Measurements from ENCODE around the gene ZCCHC7. TPM values are rescaled to one million over a fixed set of nuclear protein-coding genes. Genes with fewer than 3 reads are reported as not detected.

The ZCCHC7 gene
- total and polyA plus RNA-seq, 10 of the 15 experiments (the other 5 are each of a cell fraction or from before 2014, with no cell fraction given), result 42.9 to 178 (median 53.3) TPM

DNA sequence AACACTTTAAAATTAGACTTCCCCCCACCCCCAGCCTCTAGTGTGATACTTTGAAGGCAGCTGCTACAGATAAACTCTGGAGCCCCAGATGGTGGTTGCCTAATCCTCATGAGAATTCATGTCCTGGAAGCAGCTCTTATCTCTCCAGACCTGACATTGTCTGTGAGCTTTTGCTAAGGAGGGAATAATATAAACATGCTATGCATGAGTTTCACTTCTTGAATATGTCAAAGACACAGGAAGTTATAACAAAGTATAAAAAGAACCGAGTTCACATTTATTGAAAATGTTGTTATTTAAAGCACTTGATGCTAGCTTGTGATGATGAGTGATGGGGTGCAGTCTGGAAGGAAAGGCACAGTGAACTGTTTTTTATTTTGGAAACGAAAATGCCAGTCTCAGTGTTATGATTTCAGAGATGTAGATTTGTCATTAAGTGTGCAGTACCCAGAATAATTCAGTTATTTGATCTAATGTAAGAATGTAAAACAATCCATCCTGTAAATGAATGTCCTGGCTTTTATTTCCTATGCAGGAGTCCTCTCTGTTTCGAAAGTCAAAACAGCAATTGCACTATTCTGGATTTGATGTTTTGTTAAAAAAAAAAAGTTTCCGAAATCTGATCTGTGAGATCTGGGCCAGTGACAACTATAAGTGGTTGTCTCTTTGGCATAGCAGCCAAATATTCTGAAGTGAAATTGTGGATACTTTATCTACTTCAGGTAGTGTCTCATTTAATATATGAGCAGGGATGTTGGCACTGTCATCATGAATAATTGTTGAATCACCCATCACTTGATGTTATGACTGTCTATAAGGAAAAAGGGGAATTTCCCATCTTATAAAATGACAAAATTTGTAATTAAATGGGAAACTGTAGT, 77.0 kb downstream of the ZCCHC7 start (continued):
- peak; percentile 60 for TF ChIP-seq CREM (IDR thresholded peaks at IDR 0.05; ENCODE audit: low read depth)
- peak; percentile 46; the same call in 1 of the 2 replicates for TF ChIP-seq PAX8 (IDR thresholded peaks at IDR 0.05)
- TF ChIP-seq SRF (IDR thresholded peaks at IDR 0.05; ENCODE audit: low read depth in 2 of 2, low read length in 2 of 2), result no peak

DNA sequence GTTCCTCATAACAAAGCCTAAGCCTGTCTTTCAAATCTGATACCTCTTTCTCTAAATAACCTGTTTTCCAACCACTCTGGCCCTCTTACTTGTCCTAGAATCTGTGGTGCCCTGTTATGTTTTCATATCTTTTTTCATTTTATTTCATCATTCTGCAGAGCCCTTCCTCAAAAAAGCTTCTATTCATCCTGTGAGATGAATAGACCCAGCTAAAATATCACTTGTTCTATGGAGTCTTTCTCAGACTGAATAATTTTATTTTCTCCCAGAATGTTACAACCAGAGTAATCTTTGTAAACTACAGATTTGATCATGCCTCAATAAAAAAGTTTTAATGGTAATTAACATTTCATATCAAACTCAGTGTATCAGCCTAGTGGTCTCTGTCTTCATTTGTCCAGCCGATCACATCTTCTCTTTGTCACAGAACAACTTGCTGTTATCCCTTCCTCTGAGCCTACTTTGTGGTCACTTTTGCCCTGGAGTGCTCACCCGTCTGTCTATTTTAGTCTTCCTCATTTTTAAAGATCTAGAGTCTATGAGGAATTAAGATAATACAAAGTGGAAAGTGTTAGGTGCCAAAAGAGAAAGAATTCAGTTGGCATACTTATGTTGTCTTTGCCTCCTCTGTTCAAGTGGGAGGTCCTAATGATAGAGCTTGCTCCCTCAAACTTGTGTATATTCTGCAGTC, 77.8 kb downstream of the ZCCHC7 start:
- RAD21 ChIA-PET (ENCODE audit: unreplicated experiment), result interaction anchor here (1.0 to 9.2 kb wide), 12 partner anchors 9 to 125 kb away, joined by 3 to 62 read pairs (median 6); no protein-coding TSS in a partner anchor
- Histone ChIP-seq H2AFZ (ENCODE audit: control insufficient read depth, low read depth, low read length) (no peak overlapping the region), H3K4me1 (ENCODE audit: control insufficient read depth, insufficient read depth, low read length) (peaks cover 39% of the 10 kb centered on the region), H3K27me3 (replicated peaks in 1 of 2; ENCODE audit: control insufficient read depth in 2 of 2, insufficient read depth in 2 of 2, low read length in 1 of 2) (no peaks in the 10 kb centered on the region), H3K36me3 (ENCODE audit: control insufficient read depth in 2 of 2, insufficient read depth in 2 of 2, low read length in 1 of 2) (peaks cover 0 to 14% of the 10 kb centered on the region in 2 experiments; a peak in 3 of 4 replicates), H3K79me2 (ENCODE audit: control insufficient read depth, insufficient read depth, low read length) (peaks cover 58% of the 10 kb centered on the region), H3K27ac (ENCODE audit: control insufficient read depth, insufficient read depth) (peak overlapping the region; percentile 61), H3K9ac (ENCODE audit: control insufficient read depth, insufficient read depth, low read length) (peak overlapping the region; percentile 44), H3K4me2 (ENCODE audit: control insufficient read depth, insufficient read depth) (peak overlapping the region; percentile 36), H3K9me3 (replicated peaks; ENCODE audit: control insufficient read depth, insufficient read depth, low read length) (peaks cover under 1% of the 10 kb centered on the region; the same call in 1 of the 3 replicates), H4K20me1 (ENCODE audit: control insufficient read depth, insufficient read depth) (no peaks in the 10 kb centered on the region), H3K4me3 (peak overlapping the region; percentile 22; the same call in 1 of the 2 replicates)
- POLR2A ChIA-PET, result interaction anchor here (0.5 to 1.6 kb wide), 5 partner anchors 11 to 161 kb away, joined by 3 to 12 read pairs (median 5); no protein-coding TSS in a partner anchor
- TF ChIP-seq SMAD5 (IDR thresholded peaks at IDR 0.05; ENCODE audit: low read depth) (no peak), SMARCA5 (IDR thresholded peaks at IDR 0.05) (no peak), RUNX3 (IDR thresholded peaks at IDR 0.05; ENCODE audit: low read length) (peak; percentile 35; the same call in 1 of the 2 replicates), YBX1 (IDR thresholded peaks at IDR 0.05) (no peak), TAF1 (IDR thresholded peaks at IDR 0.05; ENCODE audit: borderline replicate concordance, low read depth, low read length) (no peak), SPI1 (IDR thresholded peaks at IDR 0.05; ENCODE audit: borderline replicate concordance, insufficient read depth, low read depth, low read length) (0 out of 2 replicates have a peak, but pooled peaks have one; percentile 24), HCFC1 (IDR thresholded peaks at IDR 0.05; ENCODE audit: low read length) (no peak), ZNF24 (IDR thresholded peaks at IDR 0.05) (no peak), ZBED1 (IDR thresholded peaks at IDR 0.05; ENCODE audit: borderline replicate concordance) (0 out of 2 replicates have a peak, but pooled peaks have one; percentile 16)
- TF ChIP-seq, protein P1, sequence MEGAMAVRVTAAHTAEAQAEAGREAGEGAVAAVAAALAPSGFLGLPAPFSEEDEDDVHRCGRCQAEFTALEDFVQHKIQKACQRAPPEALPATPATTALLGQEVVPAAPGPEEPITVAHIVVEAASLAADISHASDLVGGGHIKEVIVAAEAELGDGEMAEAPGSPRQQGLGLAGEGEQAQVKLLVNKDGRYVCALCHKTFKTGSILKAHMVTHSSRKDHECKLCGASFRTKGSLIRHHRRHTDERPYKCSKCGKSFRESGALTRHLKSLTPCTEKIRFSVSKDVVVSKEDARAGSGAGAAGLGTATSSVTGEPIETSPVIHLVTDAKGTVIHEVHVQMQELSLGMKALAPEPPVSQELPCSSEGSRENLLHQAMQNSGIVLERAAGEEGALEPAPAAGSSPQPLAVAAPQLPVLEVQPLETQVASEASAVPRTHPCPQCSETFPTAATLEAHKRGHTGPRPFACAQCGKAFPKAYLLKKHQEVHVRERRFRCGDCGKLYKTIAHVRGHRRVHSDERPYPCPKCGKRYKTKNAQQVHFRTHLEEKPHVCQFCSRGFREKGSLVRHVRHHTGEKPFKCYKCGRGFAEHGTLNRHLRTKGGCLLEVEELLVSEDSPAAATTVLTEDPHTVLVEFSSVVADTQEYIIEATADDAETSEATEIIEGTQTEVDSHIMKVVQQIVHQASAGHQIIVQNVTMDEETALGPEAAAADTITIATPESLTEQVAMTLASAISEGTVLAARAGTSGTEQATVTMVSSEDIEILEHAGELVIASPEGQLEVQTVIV (IDR thresholded peaks at IDR 0.05; ENCODE audit: borderline replicate concordance, partially characterized antibody), result no peak
- TF ChIP-seq, protein P2, sequence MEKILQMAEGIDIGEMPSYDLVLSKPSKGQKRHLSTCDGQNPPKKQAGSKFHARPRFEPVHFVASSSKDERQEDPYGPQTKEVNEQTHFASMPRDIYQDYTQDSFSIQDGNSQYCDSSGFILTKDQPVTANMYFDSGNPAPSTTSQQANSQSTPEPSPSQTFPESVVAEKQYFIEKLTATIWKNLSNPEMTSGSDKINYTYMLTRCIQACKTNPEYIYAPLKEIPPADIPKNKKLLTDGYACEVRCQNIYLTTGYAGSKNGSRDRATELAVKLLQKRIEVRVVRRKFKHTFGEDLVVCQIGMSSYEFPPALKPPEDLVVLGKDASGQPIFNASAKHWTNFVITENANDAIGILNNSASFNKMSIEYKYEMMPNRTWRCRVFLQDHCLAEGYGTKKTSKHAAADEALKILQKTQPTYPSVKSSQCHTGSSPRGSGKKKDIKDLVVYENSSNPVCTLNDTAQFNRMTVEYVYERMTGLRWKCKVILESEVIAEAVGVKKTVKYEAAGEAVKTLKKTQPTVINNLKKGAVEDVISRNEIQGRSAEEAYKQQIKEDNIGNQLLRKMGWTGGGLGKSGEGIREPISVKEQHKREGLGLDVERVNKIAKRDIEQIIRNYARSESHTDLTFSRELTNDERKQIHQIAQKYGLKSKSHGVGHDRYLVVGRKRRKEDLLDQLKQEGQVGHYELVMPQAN (conservative IDR thresholded peaks at IDR 0.05), result no peak
- SMC1A ChIA-PET (ENCODE audit: uncharacterized antibody, unreplicated experiment), result interaction anchor here (0.7 to 6.2 kb wide), 17 partner anchors 9 to 213 kb away, joined by 3 to 48 read pairs (median 6); no protein-coding TSS in a partner anchor
- DNase-seq (ENCODE audit: low read depth, low spot score) (no peak), ATAC-seq (peak; percentile 12), FAIRE-seq (no peak)
- CTCF ChIA-PET, result interaction anchor here (1.0 to 1.7 kb wide), 3 partner anchors 17 to 99 kb away, joined by 3 to 5 read pairs (median 3); no protein-coding TSS in a partner anchor
- in situ Hi-C loops (cut with MboI), result no loop called here
- BruUV-seq (replicated peaks), result no TSS peak
- intact Hi-C loops (cut with micrococcal nuclease; ENCODE audit: unreplicated experiment), result loop anchor here (5.0 kb wide), 1 partner anchor 204 kb away; no protein-coding TSS in a partner anchor
- whole genome bisulfite sequencing (ENCODE audit: insufficient coverage, insufficient replicate concordance, low lambda C conversion rate, missing lambda C conversion rate), result 5% methylated on average over 2 of the region's 2 CpGs

Data from GM12878 (cell line).